Activated CD4-positive, alpha-beta T cell treated with anti-CD3 and anti-CD28 coated beads, Interleukin-10, Interleukin-2, amounts not matched to agents 100 ng/mL and 50 ng/mL, durations not matched to agents 16 hours and 8 hours (primary cell): ENCODE measurements around the gene NCKAP1.
"Not testable (repeated sequence)": the region's sequence is repeated elsewhere in the genome, so short reads cannot be mapped to it uniquely, and the experiment has no call there.

Experiments
- DNase-seq: peaks from one replicate; pipeline ENCODE4 v3.0.0-alpha.2; 2020

Gene NCKAP1

DNA sequence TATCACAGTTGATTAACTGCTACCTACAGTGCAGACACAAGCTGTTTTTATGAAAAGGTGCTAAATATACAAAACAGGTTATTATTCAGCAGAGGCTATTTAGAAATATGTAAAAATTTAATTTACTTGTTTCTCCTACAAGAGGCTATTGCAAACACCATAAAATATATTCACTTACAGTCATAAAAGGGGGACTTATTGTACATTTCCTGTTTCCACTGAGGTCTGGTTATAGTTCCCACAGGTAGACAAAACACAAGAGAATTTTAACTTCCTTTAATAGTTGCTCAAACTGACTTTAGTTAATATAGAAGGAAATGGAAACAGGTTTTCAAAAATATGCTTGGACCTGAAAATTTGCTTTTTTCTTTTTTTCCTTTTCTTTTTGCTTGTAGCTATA, 131.8 kb downstream of the NCKAP1 start:
- DNase-seq = no peak

DNA sequence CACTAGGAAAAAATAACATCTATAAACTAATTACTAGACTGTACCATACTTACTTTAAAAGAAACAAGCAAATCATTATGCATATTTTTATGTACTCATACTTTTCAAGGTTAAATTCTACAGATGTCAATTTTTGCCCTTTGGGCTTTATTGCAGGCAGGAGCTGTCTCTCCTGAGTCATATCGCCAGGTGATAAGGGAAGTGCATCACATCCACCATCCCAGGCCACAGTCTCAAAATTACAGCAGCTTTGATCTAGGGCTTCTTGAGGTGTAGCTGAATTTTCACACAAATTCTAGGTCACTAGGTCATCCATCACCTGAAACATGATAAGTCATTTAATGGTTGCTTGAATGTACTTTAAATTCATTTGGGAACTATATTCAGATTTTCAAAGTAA, 133.4 kb downstream of the NCKAP1 start:
- DNase-seq = peak; percentile 10

DNA sequence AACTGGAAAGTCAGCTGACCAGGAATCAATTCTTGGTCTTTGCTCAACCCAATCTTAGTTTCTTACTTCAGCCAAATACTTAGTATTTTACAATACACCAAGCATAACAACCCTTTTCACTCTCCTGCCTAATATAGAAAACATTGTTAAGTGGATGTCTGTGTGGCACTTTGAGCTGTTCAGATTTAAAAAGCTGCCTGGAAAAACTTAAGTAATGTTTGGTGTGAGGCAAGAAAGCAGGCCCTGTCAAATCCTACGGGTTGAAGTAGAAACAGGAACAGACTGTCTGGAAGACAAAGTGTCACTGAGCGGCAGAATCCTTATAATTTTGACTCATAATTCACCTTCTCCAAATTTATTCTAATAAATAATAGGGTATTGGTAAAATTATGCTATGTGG, 134.7 kb downstream of the NCKAP1 start:
- DNase-seq = no peak

DNA sequence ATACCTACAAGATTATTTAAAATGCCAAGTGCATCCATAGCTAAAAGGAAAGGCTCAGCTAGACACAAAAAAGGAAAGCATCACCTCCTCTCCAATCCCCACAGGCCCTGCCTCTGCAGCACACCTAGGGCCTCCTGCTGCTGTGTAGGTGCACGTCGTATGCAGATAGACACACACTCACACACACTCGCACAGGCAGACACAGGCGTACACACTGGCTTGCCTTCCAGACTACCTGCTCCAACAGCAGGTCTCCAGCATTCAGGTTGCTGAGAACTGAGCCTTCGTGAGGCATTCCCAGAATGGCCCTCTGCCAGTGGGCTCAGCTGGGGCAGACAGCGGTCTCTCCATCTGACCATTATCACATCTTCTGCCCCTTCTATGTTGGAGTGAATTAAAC, 136.5 kb downstream of the NCKAP1 start:
- no peak for DNase-seq

DNA sequence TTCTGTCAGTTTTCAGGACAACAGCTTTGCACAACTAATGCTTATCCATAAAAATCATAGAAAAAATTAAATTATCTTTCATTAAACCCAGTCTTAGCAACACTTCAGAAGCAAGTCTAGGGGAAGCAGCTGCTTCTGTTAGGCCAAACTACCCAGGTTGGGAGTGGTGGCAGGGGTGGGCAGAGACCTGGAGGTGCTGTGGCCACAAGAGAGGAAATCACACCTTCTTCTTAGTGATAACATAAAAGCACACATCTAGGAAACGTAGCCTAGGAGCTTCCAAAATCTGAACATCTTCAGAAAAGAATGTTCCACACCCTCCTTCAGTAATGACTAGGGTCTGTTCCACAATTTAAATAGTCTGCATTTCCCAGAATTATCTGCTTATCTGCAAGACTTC, 139.5 kb downstream of the NCKAP1 start:
- DNase-seq = no peak

DNA sequence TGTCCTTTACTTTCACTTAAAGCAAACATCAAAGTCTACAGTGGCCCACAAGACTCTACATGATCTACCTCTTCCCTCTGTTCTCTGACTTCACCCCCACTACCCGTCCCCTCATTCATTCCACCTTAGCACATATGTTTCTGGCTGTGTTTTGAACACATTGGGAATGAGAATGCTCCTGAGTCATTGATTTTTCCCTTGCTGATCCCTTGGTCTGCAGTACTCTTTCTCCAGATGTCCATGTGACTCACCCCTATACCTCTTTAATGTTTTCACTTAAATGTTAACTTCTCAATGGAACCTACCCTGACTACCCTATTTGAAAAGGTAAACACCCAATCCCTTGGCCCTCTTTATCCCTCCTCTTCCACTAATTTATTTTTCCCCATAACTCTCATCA, 141.1 kb downstream of the NCKAP1 start:
- no peak for DNase-seq

DNA sequence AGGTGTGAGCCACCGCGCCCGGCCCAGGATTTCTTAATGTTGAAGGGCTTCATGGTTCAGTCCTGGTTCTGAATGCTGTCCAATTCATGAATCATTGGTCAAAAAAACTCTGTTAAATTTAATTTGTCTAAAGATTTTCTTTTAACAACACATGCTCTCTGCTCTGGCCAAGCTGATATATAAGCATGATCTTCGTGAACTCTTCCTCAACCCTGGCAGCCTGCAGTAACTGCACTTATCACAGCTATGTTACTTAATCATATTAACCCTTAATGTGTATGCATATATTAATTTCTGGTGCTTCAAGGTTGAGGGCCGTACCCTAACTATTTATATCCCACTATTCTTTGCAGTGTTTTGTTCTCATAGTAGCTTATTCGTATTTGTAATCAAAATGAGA, 142.5 kb downstream of the NCKAP1 start:
- no peak for DNase-seq

DNA sequence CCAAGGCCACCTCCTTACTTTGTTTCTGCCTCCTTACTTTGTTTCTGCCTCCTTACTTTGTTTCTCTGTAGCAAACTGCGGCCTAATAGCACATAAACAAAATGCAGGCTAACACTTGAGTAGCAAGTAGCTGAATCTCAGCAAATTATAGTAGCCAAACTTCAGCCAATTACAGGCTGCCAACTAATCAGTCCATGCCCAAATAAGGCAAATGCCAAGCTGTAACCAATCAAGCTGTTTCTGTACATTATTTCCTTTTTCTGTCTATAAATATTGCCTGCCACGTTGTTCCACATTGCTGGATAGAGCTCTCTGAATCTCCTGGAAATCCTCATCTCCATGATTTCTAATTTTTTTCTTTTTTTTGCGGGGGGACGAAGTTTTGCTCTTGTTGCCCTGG, 143.1 kb downstream of the NCKAP1 start:
- no peak for DNase-seq

DNA sequence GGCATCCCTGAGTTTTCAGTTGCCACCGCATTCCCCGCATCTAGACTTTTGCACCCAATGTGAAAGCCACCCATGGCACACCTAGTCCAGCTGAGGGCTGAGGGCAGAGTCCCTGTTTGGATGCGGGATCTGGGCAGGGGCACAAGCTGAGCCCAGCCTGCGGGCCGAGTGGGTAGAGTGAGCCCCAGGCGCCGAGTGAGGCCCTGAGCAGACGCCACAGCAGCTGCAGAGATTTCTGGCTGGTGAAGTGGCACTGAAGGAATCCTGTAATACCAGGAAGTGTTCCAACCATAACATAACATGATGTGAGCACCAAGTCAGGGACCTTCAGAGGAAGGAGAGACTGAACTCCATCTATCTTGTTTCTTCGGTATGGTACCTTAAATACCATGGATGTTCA, 144.1 kb downstream of the NCKAP1 start:
- no peak for DNase-seq

DNA sequence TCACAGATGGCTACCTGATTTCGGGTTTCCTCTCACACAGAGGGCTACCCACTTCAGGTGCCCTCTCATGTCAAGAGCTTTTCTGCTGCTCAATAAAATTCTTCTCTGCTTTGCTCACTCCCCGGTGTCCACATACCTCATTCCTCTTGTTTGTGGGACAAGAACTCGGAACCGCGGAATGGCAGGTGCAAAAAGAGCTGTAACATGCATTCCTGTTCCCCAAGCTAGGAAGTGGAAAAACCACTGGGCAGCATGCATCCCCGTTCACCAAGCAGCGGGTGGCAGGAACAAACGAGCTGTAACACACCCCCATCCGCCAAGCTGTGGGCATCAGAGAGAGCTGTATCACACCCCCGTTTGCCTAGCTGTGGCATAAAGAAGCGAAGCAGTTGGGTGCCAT, 144.6 kb downstream of the NCKAP1 start:
- DNase-seq = no peak

DNA sequence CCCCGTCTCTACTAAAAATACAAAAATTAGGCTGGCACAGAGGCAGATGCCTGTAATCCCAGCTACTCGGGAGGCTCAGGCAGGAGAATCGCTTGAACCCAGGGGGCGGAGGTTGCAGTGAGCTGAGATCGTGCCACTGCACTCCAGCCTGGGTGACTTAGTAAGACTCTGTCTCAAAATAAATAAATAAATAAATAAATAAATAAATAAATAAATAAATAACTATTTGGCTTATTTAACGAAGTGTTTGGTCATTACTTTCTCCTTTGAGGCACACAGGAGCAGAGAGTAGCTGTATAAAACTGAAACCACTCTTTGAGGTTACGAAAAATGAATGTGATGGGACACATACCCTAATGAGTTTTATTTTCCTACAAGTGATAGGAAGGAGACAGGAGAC, 145.2 kb downstream of the NCKAP1 start:
- not testable (repeated sequence) for DNase-seq

DNA sequence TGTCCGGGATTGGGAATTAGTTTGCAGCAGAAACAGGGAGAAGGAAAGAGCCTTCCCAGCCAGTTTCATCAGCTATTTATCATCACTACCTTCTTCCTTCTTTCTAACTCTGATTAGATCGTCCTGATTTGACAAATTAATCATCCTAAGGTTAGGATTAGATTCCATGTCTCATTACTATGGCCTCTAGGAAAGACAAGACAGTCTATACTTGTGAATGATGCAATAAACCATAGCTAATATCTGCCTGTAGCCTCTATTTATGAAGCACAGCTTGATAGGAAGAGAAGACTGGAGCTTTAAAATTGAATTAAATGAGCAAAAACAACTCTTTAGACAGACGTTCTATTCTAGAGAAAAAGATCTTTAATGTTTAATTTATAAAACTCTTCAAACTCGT, 146.6 kb downstream of the NCKAP1 start:
- DNase-seq = no peak

DNA sequence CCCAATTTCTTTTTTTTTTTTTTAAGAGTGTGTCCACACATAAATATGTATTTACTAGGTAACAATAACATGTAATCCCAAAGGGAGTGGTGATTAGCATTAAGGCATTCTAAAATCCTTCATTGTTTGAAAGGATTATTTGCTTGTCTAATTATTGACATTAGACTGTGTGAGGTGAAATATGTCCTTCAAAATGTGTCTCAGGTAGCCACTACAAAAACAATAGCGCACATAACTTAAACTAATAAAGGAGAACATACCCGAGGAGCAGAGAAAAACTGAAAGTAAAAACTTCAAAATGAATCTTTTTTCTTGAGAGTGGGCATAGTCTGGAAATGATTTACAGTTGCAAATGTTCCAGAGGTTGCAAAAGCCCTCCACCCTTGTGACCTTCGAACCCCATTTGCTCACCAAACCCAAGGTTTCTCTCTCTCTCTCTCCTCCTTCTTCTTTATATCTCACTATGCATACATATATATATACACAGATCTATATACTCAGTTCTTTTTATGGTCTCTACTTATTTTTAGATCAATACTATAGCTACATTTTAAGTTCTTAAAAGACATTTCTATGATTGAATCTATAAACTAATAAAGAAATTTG, 147.4 kb downstream of the NCKAP1 start:
- DNase-seq = no peak

DNA sequence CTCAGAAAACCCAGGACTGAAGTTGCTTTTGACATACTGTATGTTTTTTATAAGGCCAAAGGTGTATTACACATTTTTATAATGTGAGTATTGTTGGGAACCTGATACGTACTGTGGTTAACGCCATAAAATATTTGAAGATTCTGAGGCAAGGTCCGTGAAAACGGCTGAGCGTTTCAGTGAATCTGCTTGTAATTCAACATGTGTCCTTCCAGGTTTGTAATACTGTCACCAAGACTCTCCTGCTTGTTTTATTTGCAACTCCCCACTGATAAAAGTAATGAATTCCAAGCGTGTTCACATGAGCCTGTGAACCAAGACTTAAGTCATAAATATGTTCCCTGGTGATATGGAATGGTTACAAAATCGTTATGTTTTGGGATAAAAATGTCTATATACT, 148.0 kb downstream of the NCKAP1 start:
- no peak for DNase-seq

DNA sequence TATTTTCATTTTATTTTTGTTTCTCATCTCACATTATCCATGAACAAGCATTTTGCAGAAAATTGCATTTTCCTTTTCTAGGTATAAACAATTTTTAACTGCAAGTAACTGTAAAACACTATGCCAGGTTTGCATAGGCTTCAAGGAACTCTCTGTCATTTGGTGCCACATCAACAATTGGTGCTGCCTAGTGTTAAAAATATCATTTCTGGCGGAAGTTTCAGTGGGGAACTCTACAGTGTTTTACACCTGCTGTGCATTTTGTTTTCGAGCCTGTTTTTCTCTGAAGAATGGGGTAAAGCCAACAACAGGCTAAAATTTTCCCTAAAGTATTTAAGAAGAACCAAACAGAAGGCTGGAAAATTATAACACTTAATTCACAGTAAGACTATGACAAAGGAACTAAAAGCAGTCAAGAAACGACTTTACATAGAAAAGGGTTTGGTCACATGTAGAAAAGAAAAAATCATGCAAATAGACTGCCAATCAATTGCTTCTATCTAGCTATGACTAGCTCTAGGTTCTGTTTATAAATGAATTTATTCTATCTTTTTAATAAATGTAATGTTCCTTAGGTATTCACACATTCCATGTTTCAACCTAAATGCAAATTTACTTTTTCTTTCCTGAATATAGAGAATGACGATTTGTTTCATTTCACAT, 150.4 kb downstream of the NCKAP1 start:
- no peak for DNase-seq

DNA sequence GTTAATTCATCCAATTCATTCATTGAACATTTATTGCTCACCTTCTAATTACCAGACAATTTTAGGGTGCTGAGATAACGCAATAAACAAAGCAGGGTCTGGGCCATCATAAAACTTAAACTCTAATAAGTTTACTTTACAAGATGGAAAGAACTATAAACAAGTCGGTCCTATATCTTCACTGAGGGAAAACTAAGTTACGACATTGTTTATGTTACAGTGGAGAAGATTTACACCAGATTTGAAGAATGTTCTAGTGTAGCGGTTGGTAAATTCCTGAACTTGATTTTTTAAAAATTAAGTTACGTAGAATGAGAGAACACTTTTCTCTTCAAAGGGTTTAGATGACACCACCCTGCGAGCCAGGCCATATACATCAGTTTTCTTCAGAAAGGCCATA, 151.2 kb downstream of the NCKAP1 start:
- no peak for DNase-seq

DNA sequence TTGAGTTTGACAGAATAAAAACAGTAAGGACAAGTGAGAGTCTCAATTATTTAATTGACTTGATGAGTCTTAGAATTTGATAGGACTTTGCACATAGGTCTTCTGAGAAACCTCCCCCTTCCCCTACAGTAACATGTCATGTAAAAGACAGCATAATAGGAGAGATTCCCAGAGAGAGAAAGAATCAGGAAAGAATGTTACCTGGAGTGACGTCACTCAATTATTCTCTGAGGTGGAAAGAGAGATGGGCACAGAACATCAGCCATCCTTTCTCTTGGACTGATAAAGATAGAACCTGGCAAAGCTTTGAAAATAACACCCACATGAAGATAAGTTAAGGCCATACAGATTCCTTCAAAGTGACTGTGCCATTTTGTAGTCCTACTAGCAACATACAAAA, 152.5 kb downstream of the NCKAP1 start:
- DNase-seq = no peak

DNA sequence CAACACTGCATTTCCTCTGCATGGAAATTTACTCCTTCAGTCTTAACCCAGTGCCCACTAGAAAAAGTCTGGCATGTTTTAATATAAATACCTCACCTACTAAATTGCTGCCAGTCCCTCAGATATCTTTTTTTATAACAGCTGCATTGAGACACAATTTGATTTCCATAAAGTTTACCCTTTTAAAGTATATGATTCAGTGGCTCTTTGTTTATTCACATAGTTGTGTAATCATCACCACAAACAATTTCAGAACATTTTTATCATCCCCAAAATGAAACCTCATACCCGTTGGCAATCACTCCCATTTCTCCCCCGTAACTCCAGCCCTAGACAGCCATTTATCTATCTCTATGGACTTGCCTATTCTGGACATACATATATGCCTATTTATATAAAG, 154.8 kb downstream of the NCKAP1 start:
- DNase-seq = no peak

DNA sequence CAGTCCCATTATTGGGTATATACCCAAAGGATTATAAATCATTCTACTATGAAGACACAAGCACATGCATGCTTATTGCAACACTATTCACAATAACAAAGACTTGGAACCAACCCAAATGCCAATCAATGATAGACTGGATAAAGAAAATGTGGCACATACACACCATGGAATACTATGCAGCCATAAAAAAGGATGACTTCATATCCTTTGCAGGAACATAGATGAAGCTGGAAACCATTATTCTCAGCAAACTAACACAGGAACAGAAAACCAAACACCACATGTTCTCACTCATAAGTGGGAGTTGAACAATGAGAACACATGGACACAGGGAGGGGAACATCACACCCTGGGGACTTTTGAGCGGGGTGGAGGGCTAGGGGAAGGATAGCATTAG, 158.2 kb downstream of the NCKAP1 start:
- DNase-seq = not testable (repeated sequence)

DNA sequence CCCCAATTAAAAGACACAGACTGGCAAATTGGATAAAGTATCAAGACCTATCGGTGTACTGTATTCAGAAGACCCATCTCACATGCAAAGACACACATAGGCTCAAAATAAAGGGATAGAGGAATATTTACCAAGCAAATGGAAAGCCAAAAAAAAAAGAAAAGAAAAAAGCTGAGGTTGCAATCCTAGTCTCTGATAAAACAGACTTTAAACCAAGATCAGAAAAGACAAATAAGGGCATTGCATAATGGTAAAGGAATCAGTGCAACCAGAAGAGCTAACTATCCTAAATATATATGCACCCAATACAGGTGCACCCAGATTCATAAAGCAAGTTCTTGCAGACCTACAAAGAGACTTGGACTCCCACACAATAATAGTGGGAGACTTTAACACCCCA, 161.6 kb downstream of the NCKAP1 start:
- DNase-seq = not testable (repeated sequence)

DNA sequence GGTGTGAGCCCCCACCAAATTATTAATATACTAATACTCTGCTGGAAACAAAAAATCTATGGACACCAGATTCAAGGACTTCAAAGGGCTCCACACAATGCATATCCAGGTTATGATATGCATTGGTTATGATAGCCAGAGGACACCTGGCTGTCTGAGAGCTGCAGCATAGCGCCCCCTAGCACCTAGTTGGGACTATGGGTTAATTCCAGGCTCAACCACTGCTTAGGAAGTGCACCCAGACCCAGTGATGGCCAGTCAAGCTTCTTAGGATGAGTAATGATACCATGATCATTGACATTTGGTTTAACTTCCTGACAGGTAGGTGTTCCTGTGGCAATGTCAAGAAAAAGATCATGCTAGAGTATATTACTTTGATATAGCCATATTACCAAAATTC, 168.0 kb downstream of the NCKAP1 start:
- peak; percentile 14 for DNase-seq

DNA sequence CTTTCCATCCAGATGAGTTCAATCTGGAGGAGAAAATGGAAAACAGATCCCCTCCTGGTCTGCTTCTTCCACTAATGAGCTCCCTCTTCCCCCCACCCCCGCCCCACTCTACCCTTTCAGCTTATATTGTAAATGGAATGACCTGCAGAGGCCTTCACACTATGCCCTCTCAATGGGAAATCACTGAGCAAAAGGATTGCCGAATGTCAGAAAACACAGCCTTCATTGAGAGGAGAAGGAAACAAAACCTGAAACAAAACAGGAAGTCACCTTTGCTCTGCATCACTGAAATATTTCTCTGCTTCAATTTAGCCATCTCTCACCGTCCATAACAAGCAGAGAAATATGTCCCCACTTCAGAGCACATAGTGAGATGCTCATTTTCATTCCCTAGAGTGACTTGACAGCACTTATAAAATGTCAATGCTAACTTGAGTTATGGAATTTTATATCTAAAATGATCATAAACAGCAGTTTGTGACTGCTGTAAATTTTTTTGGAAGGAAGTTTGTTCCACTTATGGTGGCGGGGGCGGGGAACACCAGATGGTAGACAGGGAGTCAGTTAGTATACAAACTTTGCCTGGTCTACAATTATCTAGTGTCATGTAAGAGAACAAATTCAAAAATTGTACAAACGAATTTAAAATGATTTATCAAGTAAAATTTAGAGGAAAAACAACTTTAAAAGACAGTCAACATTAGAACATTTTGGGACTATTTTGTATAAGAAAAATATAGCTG, 170.0 kb downstream of the NCKAP1 start:
- DNase-seq = no peak

DNA sequence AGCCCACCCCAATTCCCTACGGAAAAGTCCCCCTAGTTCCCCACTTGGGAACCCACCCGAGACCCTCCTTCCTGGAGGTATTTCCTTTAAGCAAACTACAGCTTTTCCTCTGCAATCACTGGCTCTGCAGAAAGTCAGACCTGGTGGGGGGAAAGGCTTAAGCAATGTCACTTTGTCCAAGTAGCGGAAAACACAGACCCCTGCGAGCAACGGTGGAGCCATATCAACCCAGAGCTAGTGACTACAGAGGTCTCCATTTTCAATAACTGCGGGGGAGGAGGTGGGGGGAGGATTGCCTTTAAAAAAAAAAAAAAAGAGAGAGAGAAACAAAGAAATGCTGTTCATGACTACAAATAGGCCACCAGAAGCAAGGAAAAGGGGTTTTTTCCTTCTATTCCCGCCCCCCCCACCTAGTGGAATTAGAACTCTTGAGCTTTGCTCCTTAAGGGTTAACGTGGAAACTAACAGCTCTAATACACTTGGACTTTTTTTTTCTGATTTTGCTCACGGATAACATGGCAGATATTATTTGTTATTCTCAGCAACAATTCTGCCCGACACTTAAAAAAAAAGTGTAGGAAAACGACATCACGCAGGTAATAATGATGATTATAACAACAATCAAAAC, 170.7 kb downstream of the NCKAP1 start:
- DNase-seq = no peak
